RCC 7860 (cell line): ENCODE results near the gene EFCAB12.
"Not testable (repeated sequence)": the region's sequence is repeated elsewhere in the genome, so short reads cannot be mapped to it uniquely, and the experiment has no call there.

Source experiments
- DNase-seq: peaks from one replicate; pipeline ENCODE4 v3.0.0-alpha.2; 2015; ENCODE audit warnings: low spot score
- FAIRE-seq: peaks from 2 replicates; lab custom pipeline; 2012; peaks lifted over from hg19 to GRCh38; lab: Jason Lieb, UNC

EFCAB12 gene

GRCh38 chr3:129399145-129399894 lies 29.1 kb downstream of the EFCAB12 start:
- peak; percentile 81 for FAIRE-seq
- peak; percentile 87 for DNase-seq

- DNase-seq, result no peak
- FAIRE-seq, result no peak
These were observed 29.7 kb downstream of the EFCAB12 start for GRCh38 chr3:129398803-129399144.

GRCh38 chr3:129393760-129394564 lies 34.5 kb downstream of the EFCAB12 start:
- DNase-seq, FAIRE-seq: not testable (repeated sequence)

- DNase-seq, result no peak
- no peak for FAIRE-seq
These were observed 35.2 kb downstream of the EFCAB12 start for GRCh38 chr3:129393271-129393670.

GRCh38 chr3:129392106-129392887 lies 36.1 kb downstream of the EFCAB12 start:
- DNase-seq, FAIRE-seq: not testable (repeated sequence)

GRCh38 chr3:129391583-129391982 lies 36.9 kb downstream of the EFCAB12 start:
- not testable (repeated sequence) for FAIRE-seq, DNase-seq

GRCh38 chr3:129389572-129389937 lies 38.9 kb downstream of the EFCAB12 start:
- FAIRE-seq, result no peak

GRCh38 chr3:129388791-129389571 lies 39.5 kb downstream of the EFCAB12 start:
- DNase-seq, result peak; percentile 26

More at GRCh38 chr3:129389572-129389937, 38.9 kb downstream of the EFCAB12 start:
- no peak for DNase-seq

GRCh38 chr3:129387487-129387886 lies 40.9 kb downstream of the EFCAB12 start:
- FAIRE-seq (no peak), DNase-seq (no peak)

More at GRCh38 chr3:129388791-129389571, 39.5 kb downstream of the EFCAB12 start:
- not testable (repeated sequence) for FAIRE-seq

- DNase-seq (no peak), FAIRE-seq (no peak)
These were observed 41.5 kb downstream of the EFCAB12 start for GRCh38 chr3:129386984-129387383.

- not testable (repeated sequence) for FAIRE-seq, DNase-seq
These were observed 42.9 kb downstream of the EFCAB12 start for GRCh38 chr3:129385507-129385906.

GRCh38 chr3:129384594-129385323 lies 43.7 kb downstream of the EFCAB12 start:
- DNase-seq, result no peak
- no peak for FAIRE-seq

- not testable (repeated sequence) for DNase-seq, FAIRE-seq
These were observed 44.3 kb downstream of the EFCAB12 start for GRCh38 chr3:129384103-129384502.

- DNase-seq (peak; percentile 64), FAIRE-seq (no peak)
These were observed 45.1 kb downstream of the EFCAB12 start for GRCh38 chr3:129383292-129383860.

GRCh38 chr3:129382366-129382765 lies 46.1 kb downstream of the EFCAB12 start:
- no peak for FAIRE-seq
- no peak for DNase-seq

GRCh38 chr3:129379582-129380358 lies 48.7 kb downstream of the EFCAB12 start:
- DNase-seq (no peak), FAIRE-seq (no peak)

- FAIRE-seq (no peak), DNase-seq (no peak)
These were observed 49.5 kb downstream of the EFCAB12 start for GRCh38 chr3:129378949-129379348.

- FAIRE-seq (no peak), DNase-seq (no peak)
These were observed 50.8 kb downstream of the EFCAB12 start for GRCh38 chr3:129377615-129378014.

- no peak for DNase-seq
- FAIRE-seq, result no peak
These were observed 53.3 kb downstream of the EFCAB12 start for GRCh38 chr3:129375099-129375498.
